Stimulated activated CD4-positive, alpha-beta T cell treated with anti-CD3 and anti-CD28 coated beads, Interleukin-4, amount 100 ng/mL, for 24 hours (primary cell): Measurements from ENCODE around the gene NFATC4.
A peak's percentile ranks its signal among the peaks of the same experiment; 100 is the strongest.
"Not testable (repeated sequence)": the region's sequence is repeated elsewhere in the genome, so short reads cannot be mapped to it uniquely, and the experiment has no call there.

Experiments
- DNase-seq: peaks from one replicate; pipeline ENCODE4 v3.0.0-alpha.2; 2020

NFATC4 gene

GRCh38 chr14:24367514-24368211, at the start of gene NFATC4:
NFATC4 (plus strand) TSS chr14:24368184; CDS start chr14:24368341, 157 bp downstream.
- no peak for DNase-seq

DNA sequence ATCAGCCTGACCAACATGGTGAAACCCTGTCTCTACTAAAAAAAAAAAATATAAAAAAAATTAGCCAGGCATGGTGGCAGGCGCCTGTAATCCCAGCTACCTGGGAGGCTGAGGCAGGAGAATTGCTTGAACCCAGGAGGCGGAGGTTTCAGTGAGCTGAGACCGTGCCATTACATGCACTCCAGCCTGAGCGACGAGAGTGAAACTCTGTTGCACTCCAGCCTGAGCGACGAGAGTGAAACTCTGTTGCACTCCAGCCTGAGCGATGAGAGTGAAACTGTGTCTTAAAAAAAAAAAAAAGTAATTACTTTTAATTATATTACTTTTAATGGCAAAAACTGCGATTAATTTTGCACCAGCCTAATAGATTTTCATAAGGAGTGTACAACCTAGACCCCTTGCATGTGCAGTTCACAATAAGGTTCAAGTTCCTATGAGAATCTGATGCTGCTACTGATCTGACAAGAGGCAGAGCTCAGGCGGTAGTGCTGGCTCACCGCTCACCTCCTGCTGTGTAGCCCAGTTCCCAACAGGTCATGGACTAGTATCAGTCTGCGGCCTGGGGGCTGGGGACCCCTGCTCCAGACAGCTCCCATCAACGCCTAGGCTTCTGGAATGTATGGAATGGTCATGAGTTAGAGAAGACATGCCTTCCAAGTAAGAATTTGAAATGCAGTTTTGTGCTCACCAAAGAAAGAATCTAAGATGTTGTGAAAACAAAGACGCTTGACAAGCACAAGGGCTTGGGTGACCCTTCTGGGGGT, 46.6 kb upstream of the NFATC4 start:
- no peak for DNase-seq

- no peak for DNase-seq
These were observed 45.3 kb upstream of the NFATC4 start for GRCh38 chr14:24322672-24323071.

GRCh38 chr14:24323341-24323740, 44.6 kb upstream of the NFATC4 start:
- no peak for DNase-seq

GRCh38 chr14:24324024-24324423, 44.0 kb upstream of the NFATC4 start:
- DNase-seq = no peak

DNA sequence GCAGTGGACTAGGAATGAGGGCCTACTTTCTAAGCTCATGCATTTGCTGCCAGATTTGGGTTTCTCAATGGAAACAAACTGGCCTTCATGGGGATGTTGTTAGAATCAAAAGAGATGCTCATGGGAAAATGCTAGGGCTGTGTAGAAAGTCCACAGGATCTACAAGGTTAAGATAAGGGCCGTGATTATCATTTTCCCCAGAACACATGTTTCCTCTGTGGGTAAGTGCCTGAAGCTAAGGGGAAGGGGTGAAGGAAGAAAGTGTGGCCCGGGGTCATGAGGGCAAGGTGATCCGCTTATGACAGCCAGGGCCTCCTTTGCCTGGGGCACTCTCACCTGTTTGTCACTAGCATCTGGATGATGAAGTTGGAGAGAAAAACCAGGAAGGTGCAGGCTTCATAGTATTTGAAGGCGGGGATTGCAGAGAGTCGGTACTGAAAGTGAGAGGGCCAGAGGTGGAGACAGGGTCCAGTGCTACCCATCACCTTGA, 42.9 kb upstream of the NFATC4 start:
- no peak for DNase-seq

DNA sequence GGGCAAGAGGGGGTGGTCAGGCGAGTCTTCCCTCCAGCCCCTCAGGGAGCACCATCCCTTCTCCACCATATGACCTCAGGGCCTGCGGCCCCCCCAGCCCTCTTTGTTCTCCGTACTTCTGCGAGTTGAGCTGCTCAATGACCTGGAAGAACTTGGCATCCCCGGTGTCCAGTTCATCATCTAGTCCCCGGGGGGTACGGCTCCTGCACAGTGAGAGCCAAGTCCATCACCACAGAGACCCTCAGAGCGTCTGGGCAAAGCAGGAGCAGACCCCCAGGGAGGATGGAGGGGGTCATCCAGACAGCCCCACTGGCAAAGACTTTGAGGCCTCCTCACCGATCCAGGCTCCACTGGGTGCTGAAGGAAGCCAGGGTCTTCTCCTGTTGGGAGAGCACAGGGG, 42.0 kb upstream of the NFATC4 start:
- no peak for DNase-seq

GRCh38 chr14:24327303-24327702, 40.7 kb upstream of the NFATC4 start:
- no peak for DNase-seq

GRCh38 chr14:24327914-24328313, 40.1 kb upstream of the NFATC4 start:
- DNase-seq = not testable (repeated sequence)

DNA sequence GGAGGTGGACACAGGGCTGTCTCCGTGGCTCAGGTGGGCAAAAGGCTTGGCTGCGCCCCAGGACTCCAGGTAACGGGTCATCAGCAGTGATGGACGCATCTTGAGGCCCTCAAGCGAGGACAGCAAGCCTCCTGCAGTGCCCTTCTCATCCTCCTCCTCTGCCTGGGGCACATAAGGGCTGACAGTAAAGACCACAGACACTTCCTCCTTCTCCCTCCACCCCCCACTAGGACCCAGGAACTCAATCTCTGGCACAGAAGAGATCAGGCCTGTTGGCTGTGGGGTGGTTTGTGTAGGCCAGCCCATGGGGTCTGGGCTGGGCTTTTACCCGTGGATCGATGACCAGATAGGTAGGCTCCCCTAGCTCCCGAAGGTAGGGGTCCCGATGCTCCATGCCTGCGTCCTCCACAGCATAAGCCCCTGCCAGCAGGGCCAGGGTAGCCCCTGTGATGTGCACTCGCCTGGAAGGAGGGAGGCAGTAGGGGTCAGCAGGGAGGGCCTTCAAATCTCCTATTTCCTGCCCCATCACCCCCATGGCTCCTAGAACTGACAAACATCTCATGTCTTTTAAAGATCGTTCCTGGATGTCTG, 38.8 kb upstream of the NFATC4 start:
- DNase-seq = no peak

DNA sequence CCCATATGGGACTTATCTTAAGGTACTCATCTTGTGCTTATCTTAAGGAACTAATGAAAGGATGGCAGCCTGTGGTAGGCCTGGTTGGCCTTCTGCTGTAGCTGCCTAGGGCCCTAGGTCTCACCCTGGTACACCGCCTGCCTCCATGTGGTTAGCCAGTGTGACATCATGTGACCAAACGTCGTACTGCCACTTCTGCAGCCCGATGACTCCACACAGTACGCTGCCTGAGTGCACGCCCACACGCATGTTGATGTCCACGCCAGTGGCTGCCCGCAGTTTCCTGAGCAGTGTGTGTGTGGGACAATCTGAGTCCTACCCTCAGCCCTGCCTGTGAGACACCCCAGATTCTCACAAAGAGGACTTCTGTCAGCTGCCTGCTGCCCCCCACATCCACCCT, 38.2 kb upstream of the NFATC4 start:
- peak; percentile 63 for DNase-seq

DNA sequence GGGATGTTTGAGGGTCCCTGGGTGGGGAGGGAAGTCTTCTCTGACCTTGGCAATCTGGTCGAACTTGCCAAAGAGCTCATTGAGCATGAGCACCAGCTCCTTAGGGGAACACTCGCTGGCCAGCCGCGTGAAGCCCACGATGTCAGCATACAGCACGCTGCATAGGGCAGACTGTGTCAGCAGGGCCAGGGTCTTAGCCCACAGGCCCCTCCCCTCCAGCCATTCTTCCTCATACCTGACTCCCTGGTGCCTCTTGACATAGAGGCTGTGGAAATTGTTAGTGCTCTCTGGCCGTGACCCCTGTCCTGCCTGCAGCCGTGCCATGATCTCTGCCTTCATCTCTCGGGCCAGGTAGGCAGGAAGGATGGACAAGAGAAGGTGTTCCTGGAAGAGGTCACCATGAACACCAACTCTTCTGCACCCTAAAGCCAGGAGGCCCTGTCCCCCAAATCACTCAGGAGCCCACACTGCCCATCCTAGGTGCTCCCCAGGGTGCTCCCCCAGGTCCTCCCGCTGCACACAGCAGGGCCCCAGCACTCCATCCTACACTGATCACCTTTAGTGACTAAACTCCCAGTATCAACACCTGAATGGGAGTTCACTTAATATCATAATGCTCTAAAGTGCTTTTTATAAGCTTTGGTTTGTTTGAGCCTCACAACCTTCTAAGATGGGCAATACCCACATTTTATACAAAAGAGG, 36.9 kb upstream of the NFATC4 start:
- DNase-seq = no peak

GRCh38 chr14:24331731-24332267, 36.2 kb upstream of the NFATC4 start:
- DNase-seq = no peak

DNA sequence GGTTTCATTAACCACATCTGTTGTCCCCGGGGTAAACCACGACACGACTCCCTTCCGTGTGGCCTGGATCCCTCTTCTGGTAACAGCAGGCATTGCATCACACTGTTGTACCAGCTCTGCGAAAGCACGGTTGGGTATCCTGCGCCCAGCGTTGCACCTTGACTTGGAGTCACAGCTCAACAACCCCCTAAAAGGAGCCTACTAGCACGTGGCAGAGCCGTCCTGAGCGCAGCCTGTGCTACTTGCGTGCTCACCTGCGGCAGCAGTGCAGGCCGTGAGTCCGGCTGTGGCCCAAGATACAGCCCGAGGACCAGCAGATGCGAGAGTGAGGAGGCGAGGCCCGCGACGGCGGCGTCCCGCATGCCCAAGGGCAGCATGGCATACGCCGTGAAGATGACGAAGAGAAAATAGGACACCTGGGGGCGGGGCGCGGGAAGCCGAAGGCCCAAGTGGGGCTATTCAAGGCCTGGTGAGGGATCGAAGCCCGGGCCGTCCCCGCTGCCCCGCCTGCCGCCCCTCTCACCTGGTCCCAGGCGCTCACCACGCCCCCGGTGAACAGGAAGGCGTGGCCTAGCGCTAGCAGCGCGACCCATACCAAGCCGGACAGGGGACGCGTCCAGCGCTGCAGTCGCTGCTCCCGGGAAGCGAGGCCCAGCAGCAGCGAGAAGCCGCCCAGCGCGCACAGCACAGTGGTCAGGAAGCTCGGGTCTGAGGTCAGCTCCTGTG, 35.6 kb upstream of the NFATC4 start:
- peak; percentile 89 for DNase-seq

GRCh38 chr14:24334431-24335291, 33.3 kb upstream of the NFATC4 start, which contains the start of gene ADCY4:
ADCY4 (minus strand) TSS chr14:24335071; CDS start chr14:24334652, 419 bp downstream.
- DNase-seq = no peak

DNA sequence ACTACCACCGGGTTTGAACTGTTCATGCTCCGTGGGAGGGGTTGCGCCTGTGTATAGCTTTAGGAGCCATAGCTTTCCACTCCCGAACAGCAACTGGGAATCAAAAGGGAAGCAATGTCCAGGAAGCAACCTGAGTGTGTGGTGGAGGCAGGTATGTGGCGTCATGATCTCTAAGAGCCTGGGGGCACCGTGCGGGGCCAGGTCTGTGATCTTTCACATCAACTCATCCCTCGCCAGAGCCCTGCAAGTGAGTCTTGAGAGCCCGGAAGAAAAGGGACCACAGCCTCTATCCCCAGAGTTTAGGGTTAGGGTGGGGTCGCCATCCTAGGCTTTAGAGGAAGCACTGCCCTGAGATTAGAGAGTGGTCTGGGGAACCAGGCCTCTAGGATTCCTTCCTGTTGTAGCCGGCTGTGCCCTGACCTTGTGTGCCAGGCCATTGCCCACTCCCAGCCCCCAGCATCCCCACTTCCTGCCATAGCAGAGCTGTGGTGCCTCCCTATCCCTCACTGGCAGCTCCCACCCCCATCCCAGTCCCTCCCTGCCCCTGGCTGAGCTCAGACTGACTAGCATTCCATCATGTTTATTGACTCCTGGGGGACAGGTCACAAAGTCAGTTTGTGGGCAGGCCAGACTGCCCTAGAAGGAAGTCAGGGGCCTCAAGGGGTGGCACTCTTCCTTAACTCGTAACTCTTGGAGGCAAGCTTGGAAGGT, 32.4 kb upstream of the NFATC4 start:
- DNase-seq = no peak

DNA sequence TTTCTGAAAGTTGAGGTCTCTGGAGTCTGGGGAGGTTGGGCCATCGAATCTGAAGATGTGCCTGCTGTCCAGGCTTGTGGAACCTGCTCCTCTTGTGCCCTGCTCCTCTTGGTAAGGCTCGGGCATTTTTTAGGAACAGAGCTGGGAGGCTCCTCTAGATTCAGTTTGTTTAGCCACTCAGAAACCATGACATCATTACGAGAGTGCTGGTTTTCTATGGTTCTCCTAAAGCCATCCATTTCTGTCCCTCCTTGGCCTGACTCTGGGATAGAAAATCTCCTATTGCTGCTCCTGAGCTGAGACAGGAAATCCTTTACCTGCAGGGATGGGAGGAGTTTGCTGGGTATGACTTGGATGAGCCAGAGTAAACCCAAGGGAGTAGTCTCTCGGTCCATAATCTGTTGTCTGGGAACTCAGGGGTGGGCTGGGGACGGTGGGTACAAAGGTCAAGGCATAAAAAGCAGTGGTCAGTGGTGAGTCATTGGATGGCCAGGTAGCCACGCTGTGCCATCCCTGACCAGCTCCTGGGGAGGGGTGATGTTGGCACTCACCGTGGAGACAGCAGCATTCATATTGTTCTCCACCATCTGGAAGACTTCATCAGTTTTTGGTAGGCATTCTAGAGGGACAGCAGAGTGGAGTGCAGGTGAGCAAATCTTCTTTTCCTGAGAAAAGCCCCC, 30.7 kb upstream of the NFATC4 start:
- DNase-seq = no peak

- DNase-seq = no peak
These were observed 30.2 kb upstream of the NFATC4 start for GRCh38 chr14:24337824-24338175.

- DNase-seq = no peak
These were observed 29.1 kb upstream of the NFATC4 start for GRCh38 chr14:24338843-24339242.
